Ureter (tissue), 1 donor: Measurements from ENCODE around the gene CELF5. TPM values are rescaled to one million over a fixed set of nuclear protein-coding genes. Genes with fewer than 3 reads are reported as not detected.
A peak's percentile ranks its signal among the peaks of the same experiment; 100 is the strongest.
"Not testable (repeated sequence)": the region's sequence is repeated elsewhere in the genome, so short reads cannot be mapped to it uniquely, and the experiment has no call there.

Source experiments
- DNase-seq: peaks from one replicate; pipeline ENCODE4 v3.0.0-alpha.2; 2020; ENCODE audit warnings: low spot score
- total RNA-seq: library from RNA; stranded (reverse); gene quantifications from one replicate; pipeline ENCODE4 v1.2.4, GENCODE V29; 2023
- donor health status: DM: yes; HTN: yes; CAD: no.

The CELF5 gene
- total RNA-seq, 1 donor from 2014 or later, result 0.62 TPM

DNA sequence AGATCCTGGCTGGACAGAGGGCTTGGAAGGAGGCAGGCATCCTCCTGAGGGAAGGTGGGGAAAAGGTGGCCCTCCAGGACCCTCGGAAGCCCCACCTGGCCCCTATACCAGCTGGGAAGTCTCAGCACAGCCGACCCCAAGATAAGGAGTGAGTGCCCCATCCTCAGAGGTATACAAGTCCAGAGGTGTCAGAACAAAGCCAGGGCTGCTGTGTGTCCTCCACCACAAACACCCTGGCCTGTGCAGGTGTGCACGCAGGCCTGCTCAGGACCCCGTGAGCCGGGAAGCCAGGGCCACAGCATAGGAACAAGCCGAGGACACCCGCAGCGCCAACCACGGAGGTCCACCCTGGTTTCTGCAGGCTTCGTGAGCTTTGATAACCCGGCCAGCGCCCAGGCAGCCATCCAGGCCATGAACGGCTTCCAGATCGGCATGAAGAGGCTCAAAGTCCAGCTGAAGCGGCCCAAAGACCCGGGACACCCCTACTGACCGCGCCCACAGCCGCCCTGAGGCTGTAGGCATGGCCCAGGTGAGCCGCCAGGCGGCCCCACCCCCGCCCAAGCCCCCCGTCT lies 68.6 kb downstream of the CELF5 start:
- no peak for DNase-seq

DNA sequence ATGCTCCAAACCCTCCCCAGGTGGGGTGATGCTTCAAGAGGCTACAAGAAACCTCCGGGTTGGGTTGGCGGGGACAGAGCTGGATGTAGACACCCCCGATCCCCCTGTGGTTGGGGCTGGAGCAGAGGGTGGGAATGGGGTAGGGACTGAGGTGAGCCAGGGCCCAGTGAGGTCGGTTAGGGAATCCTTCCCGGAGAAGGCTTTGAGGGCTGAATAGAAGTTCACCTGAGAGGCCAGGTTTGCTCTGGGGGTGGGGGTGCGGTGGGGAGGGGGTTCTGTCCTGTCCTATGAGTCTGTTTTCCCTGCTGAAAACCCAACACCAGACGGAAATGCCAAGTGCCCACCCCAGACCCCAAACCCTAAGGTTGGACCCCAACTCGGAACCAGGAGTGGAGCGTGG lies 69.1 kb downstream of the CELF5 start:
- DNase-seq, result no peak

DNA sequence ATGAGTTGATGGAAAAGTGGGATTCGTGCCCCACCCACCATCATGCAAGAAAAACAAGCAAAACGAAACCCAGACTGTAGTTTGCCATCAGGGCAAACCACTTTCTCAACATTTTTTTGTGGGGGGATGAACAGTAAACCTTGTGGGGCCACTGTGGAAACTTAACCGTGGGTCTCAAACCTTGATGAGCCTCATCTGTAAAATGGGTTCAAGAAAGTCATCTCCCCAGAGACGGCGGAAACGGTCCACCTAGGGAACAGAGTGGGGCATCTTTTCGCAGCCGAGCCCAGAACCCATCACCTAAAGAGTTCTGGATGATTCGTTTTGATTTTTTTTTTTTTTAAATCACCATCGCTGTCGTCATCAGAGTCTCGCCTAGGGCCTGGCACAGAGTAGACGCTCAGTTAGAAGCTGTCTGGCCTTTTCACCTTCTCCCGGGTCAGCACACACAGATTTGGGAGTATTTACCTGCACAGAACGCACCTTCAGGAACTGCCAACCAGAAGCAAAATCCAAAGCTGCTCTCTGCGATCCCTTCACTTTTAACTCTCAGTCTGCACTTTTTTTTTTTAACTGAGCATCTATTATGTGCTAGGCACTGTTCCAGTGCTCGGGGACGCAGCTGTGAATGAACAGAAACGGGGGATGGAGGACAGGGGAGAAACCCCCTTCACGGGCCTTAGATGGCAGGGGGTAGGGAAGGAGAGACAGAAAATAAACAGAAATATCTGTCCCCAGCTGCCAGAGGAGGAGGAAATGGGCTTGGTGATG lies 69.8 kb downstream of the CELF5 start:
- DNase-seq, result no peak

DNA sequence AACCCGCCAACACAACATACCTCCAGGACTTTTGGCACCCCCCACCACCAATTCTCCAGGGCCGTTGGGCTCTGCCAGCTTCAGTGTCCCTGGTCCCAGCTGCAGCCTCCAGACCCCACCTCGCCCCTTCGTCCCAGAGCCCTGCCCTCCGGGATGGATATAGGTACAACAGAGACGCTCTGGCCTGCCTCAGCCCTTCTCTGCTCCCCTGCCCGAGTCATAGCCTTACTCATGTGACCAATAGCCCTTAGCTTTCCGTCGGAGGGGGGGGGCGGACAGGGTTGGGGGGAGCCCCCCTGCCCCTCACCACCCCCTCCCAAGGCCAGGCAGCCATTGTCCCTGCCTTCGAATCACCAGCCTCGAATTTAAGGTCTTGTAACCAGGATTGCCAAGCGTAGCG lies 71.1 kb downstream of the CELF5 start:
- no peak for DNase-seq

DNA sequence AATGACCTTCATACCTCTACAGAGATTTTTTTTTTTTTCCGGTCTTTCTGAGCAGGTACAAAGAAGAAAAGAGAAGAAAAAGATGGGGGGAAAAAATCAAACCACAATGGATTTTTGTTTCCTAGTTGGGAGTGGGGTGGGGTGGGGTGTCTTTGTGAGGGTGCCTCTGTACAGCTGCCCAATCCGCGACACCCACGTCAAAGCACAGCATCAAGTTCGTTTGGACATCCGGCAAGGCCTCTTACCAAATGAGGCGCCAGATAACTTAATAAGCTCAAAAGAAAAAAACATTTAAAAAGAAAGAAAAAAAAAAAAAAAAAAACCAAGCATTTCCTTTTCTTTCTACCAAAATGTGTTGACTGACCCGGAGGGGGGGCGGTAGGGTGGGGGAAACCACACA lies 71.6 kb downstream of the CELF5 start:
- DNase-seq, result no peak

DNA sequence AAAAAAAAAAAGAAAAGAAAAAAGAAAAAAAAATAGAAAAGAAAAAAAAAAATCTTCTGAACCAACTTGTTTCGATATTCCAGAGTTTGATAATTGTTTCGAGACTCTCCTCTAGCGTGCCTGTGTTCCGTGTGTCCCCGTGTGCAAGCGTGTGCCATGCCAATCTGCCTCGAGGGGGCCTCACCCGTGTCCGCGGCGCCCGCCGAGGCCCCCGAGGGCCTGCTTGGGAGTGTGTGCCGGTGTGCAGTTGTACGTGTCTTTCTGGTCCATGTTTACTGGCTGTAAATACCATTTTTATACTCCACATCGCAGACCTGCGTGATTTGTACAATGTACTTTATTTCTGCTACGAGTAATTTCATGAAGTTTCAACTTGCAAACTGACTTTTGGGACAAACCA lies 72.0 kb downstream of the CELF5 start:
- DNase-seq, result no peak

DNA sequence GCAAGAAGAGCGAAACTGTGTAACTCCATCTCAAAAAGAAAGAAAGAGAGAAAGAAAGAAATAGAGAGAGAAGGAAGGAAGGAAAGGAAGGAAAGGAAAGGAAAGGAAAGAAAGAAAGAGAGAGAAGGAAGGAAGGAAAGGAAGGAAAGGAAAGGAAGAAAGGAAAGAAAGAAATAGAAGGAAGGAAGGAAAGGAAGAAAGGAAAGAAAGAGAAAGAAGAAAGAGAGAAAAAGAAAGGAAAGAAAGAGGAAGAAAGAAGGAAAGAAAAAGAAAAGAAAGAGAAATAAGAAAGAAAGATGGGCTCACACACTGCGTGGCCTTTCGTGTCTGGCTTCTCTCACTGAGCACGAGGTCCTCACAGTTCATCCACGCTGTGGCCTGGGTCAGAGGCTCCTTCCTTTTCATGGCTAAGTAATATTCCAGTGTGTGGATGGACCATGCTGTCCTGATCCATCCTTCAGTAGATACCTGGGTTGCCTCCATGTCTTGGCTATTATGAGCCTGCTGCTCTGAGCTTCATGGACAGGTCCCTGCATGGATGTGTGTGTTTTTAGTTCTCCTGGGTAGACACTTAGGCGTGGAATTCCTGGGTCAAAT lies 74.5 kb downstream of the CELF5 start:
- DNase-seq, result no peak

DNA sequence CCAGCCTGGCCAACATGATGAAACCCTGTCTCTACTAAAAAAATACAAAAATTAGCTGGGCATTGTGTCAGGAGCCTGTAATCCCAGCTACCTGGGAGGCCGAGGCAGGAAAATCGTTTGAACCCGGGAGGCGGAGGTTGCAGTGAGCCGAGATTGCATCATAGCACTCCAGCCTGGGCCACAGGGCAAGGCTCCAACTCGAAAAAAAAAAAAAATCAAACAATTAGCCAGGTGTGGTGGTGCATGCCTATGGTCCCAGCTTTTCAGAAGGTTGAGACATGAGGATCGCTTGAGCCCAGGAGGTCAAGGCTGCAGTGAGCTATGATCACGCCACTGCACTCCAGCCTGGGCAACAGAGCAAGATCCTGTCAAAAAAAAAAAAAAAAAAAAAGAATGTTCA lies 76.1 kb downstream of the CELF5 start:
- DNase-seq, result not testable (repeated sequence)

DNA sequence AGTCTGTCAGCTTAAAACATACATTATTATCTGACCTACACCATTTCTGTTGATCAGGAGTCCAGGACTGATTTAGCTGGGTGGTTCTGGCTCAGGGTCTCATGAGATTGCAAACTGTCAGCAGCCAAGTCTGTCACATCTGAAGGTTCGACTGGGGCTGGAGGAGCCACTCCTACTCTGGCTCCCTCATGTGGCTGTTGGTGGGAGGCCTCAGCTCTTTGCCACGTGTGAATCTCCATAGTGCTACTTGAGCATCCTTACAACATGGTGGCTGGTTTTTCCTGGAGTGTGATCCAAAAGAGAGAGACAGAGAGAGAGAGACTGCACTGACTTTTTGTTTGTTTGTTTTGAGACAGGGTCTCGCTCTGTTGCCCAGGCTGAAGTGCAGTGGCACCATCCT lies 78.3 kb downstream of the CELF5 start:
- DNase-seq, result no peak

DNA sequence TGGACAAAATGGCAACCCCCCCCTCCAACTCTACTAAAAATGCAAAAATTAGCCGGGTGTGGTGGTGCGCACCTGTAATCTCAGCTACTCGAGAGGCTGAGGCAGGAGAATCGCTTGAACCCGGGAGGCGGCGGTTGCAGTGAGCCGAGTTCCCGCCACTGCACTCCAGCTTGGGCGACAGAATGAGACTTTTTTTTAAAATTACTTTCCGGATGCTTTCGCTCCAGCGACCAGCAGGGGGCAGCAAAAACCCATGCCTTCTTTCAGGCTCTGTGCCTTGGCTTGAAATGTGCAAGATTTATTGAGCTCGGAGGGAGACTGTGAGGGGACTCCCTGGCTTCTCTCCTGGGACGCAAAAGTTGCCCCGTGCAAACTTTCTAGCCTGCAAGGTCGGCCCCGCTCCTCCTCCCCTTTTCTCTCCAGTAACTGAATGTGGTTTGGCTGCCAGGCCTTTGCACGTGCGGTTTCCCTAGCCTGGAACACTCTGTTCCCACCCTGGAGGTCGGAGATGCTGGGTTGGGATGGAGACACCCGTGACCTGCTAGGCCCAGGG lies 80.5 kb downstream of the CELF5 start:
- DNase-seq, result peak; percentile 76

DNA sequence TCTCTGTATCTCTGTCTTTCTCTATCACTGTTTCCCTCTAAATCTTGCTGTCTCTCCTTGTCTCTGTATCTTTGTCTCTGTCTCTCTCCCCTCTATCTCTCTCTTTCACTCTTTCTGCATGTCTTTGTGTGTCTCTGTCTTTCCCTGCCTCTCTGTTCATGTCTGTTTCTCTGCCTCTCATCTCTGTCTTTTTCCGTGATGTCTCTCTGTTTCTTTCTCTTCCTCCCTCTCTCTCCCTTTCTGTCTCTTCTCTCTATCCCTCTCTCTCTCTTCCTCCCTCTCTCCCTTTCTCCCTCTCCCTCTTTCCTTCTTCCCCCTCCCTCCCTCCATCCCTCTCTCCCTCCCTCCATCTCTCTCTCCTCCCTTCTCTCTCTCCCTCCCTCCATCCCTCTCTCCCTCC lies 85.3 kb downstream of the CELF5 start:
- no peak for DNase-seq

DNA sequence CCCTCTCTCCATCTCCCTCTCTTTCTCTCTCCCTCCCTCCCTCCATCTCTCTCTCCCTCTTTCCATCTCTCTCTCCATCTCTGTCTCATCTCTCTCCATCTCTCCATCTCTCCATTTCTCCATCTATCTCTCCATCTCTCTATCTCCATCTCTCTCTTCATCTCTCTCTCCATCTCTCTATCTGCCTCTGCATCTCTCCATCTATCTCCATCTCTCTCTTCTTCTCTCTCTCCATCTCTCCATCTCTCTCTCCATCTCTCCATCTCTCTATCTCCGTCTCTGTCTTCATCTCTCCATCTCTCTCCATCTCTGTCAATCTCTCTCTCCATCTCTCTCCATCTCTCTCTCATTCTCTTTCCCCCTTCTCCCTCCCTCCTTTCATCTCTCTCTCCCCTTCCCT lies 85.8 kb downstream of the CELF5 start:
- DNase-seq, result no peak

DNA sequence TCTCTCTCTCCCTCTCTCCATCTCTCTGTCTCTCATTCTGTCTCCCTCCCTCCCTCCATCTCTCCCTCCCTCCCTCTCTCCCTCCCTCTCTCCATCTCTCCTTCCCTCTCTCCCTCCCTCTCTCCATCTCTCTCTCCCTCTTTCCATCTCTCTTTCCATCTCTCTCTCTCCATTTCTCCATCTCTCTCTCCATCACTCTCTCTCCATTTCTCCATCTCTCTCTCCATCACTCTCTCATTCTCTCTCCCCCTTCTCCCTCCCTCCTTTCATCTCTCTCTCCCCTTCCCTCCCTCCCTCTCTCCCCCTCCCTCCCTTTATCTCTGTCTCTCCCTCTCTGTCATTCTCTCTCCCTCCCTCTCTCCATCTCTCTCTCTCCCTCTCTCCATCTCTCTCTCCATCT lies 86.2 kb downstream of the CELF5 start:
- DNase-seq, result no peak

DNA sequence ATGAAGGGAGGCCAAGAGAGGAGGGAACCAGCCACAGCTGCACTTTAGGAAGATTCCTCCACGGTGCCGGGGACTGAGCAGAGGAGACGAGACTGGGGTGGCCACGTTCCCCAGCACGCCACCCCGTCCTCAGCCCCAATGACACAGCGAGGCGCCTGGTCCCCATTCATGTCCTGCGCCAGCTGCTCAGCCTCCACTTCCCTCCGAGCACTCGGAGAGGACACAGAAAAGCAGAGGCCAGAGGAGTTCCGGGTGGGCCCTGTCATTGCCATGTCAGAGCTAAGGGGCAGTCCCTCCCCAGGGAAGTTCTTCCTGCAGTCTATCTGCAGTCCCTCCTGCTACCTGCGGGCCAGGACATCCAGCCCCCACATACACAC lies 88.7 kb downstream of the CELF5 start:
- no peak for DNase-seq

DNA sequence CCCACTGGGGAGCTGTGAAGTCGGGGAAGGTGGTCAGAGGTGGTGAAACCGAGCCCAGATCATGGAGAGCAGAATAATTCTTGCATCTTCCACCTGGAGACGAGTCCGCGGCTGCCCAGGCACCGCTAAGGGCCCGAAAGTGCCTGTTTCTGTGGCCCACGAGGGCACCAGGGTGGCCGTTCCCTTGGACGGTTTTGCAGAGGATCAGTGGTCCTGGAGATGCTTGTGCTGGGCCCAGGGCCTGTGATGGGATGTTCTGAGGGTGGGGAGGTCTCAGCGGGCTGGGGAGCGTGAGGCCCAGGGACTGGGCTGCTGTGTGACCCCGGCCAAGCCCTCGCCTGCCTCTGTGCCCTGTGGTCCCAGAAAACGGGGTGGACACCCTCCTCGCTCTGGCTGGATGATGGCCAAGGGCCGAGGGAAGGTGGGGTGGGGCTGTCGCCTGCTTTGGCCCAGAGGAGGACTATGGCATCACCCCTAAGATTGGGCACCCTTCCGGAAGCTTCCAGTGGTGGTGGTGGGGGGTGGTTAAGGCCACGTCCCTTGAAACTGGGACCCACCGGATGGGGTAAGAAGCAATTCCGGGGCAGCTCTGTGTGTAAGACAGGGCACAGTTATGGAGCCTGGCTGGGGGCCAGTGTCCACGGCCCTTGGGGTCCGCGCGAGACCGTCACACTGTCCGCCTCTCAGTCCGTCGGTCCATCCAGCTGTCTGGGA lies 90.7 kb downstream of the CELF5 start:
- DNase-seq, result no peak

DNA sequence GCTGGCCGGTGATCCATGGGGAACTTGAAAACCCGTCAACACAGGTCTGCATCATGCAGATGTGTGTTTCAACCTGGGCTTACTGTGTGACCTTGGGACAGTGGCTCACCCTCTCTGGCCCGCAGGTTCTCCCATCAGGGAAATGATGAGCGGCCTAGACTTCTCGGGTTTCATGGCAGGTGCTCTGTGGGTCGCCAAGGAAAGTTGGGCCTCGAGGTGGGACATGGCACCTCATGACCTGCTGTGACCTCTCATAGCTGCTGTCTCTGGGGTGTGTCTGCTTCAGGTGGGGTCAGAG lies 91.2 kb downstream of the CELF5 start:
- DNase-seq, result no peak

DNA sequence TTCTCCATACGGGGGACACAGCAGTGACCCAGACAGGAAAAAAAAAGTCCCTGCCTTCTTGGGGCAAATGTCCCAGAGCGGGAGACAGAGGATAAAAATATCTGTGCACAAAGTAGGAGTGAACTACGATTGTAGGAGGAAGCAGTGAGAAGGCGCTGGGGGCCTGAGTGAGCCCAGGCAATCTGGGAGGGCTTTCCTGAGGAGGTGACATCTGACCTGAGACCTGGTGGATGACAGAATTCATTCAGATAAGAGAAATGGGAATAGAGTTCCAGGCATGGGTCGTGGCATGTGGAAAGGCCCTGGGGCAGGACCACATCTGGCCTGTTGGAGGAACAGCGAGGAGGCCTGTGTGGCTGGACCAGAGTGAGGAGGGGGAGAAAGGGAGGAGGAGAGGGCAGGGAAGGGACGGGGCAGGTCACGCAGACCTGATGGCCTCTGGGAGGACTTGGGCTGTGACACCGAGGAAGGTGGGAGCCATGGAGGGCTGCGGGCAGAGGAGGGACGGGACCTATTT lies 91.7 kb downstream of the CELF5 start:
- no peak for DNase-seq

DNA sequence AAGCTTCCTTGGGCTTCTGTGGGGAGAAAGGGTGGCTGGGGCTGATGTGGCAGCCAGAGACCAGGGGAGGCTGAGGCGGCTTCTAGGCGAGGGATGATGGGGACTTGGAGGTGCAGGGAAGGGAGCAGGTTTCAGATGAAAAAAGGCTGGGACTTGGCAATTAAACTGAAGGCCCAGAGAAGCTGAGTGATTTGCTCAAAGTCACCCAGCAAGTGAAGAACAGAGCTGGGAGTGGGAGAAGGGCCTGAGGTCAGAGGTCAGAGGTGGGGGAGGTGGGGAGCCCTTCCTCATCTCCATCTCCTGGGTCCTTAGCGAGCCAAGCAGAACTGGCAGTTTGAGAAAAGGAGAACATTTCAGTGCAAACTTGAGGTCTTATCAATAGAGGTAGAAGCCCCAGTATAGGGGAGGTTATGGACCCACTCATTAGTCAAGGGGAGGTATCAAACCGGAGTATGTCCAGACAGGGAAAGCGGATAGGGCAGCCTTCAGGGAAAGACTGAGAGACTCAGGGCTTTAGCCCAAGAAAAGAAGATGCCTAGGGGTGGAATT lies 92.3 kb downstream of the CELF5 start:
- DNase-seq, result no peak

DNA sequence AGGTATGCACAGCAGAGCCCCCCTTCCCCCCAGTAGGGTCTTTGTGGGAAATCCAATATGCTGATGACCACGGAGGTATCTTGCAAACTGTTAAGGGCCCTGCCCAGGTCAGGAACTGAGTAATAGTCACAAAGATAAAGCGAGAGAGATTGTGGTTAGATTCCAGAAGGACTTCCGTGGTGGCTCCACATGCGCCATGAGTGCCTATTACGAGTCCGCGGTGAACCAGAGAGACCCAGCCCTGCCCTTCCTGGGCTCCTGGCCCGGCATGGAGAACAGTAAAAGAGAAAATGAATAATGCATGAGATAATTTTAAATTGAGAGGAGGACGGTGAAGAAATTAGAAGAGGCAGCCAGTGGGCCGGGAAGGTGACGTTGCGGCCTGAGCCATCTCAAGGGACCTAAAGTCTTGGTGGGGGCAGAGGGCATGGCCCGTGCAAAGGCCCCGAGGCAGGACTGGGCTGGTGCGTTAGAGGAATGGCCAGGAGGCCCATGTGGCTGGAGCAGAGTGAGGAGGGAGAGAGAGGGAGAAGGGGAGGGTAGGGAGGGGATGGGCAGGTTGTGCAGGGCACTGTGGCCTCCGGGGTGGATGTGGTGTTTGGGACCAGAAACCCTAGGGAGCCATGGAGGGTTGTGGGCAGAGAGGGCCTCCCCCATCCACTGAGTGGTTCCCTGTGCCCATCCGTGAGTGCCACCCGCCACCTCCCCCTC lies 95.3 kb downstream of the CELF5 start:
- no peak for DNase-seq

DNA sequence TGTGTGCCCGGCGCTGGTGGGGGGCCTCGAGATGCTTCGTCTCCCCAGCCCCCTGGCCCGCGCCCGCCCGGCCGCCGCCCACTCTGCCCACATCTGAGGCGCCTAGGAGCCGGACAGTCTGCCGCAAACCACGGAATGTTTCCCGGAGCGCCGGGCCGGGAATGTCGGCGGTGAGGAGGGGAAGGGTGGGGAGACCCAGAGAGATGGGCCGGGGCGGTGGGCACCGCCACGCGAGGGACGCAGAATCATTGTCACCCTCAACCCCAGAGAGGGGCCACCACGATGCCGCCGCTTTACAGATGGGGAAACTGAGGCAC lies 95.9 kb downstream of the CELF5 start:
- DNase-seq, result no peak

DNA sequence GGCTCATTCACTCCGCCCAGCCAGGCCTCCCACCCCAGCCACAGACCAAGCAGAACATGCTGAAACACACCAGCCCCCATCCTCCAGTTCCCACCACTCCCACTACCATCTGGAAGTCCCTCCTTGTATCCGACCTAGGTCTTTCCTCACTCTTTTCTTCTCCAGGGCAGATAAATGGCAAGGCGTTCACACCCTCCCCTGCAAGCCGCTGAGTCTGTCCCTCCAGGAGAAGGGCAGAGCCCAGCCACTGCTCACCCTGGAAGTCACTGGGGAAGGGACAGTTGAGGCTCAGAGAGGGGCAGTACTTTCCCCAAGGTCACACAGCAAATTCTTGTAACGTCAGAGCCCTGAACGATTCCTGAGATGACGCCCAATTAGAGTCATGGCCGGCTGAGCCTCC lies 96.4 kb downstream of the CELF5 start:
- no peak for DNase-seq

DNA sequence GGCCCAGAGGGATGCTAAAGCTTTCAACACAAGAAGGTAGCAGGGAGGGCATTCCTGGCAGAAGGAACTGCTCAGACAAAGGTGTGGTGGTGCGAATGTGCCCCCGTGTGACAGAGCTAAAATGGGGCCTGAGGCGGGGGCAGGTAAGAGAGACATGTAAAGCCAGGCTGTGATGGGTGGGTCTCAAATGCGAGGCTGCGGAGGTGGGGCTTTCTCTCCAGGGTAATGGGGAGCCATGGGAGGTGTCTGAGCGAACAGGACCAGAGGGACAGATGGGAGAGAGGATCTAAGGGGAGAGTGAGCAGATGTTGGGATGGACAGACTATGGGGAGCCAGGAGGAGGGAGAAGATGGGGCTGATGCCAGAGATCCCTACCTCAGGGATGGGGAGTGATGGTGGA lies 97.2 kb downstream of the CELF5 start:
- no peak for DNase-seq
